Spleen (tissue), 11 donors: ENCODE data around the gene FAM114A1. TPM values are rescaled to one million over a fixed set of nuclear protein-coding genes. Genes with fewer than 3 reads are reported as not detected.
A peak's percentile ranks its signal among the peaks of the same experiment; 100 is the strongest.

Source experiments
- DNase-seq: peaks from one replicate; pipeline ENCODE4 v3.0.0-alpha.2; 2020
- H3K27ac ChIP-seq, 8 donors: fragments of 200-600 bp; sonication (generic) in 7 of 8; 1 replicate in 4 of 8; 2 replicates in 4 of 8; pipeline versions ENCODE4 v1.5.0 to v1.8.0; 2016 to 2021; ENCODE audit warnings: inconsistent platforms in 4 of 8, mild to moderate bottlenecking in 4 of 8, moderate library complexity in 1 of 8
- H3K27me3 ChIP-seq, 7 donors: fragments of 200-600 bp; sonication (generic) in 6 of 7; replicated peaks in 1 of 7; 1 replicate in 4 of 7; 2 replicates in 3 of 7; pipeline versions ENCODE4 v1.5.0 to v1.8.0; 2016 to 2021; ENCODE audit warnings: inconsistent platforms in 3 of 7, mild to moderate bottlenecking in 1 of 7
- H3K36me3 ChIP-seq, 6 donors: fragments of 200-600 bp; sonication (generic) in 5 of 6; 1 replicate in 4 of 6; 2 replicates in 2 of 6; pipeline versions ENCODE4 v1.5.0 to v1.8.0; 2016 to 2021; ENCODE audit warnings: inconsistent platforms in 2 of 6
- H3K4me1 ChIP-seq, 6 donors: fragments of 200-600 bp; sonication (generic) in 5 of 6; 1 replicate in 3 of 6; 2 replicates in 3 of 6; pipeline versions ENCODE4 v1.5.0 to v1.8.0; 2016 to 2021; ENCODE audit warnings: inconsistent platforms in 3 of 6
- H3K4me3 ChIP-seq, 8 donors: fragments of 200-600 bp; sonication (generic) in 7 of 8; 1 replicate in 4 of 8; 2 replicates in 4 of 8; pipeline versions ENCODE4 v1.5.0 to v1.8.0; 2016 to 2021; ENCODE audit warnings: inconsistent platforms in 4 of 8, mild to moderate bottlenecking in 4 of 8, moderate library complexity in 2 of 8
- H3K9me3 ChIP-seq, 8 donors: fragments of 200-600 bp; sonication (generic) in 7 of 8; 1 replicate in 4 of 8; 2 replicates in 4 of 8; pipeline versions ENCODE4 v1.5.0 to v1.8.0; 2016 to 2021; ENCODE audit warnings: inconsistent platforms in 4 of 8
- POLR2A ChIP-seq, 3 donors: fragments of 450-650 bp; IDR thresholded peaks; one replicate each; pipeline ENCODE4 v1.5.1; 2017; ENCODE audit warnings: antibody characterized with exemption in 3 of 3, mild to moderate bottlenecking in 1 of 3
- POLR2AphosphoS5 ChIP-seq, 3 donors: sonication (generic); formaldehyde crosslinking; IDR thresholded peaks; one replicate each; pipeline ENCODE4 v1.5.1; 2017; ENCODE audit warnings: antibody characterized with exemption in 3 of 3
- WGBS, 5 donors: extraction: QIAGEN DNeasy Blood & Tissue Kit in 3 of 5; methylation state at CpG; one replicate each; pipeline versions ENCODE4 v1.1.5 to v1.1.7; 2013 to 2018; 5-methylcytosine and 5-hydroxymethylcytosine counted together
- intact Hi-C: fragments of 100-400 bp; cut with DNase I; formaldehyde crosslinking; loops from one replicate; pipeline ENCODE4 v1.15.0; 2023; ENCODE audit warnings: low total_unique reads
- polyA plus RNA-seq, 3 donors: library from polyadenylated mRNA; stranded (reverse); fragments of 200-250 nt; gene quantifications; one replicate each; pipeline ENCODE4 v1.2.1, GENCODE V29; 2013
- total RNA-seq, 7 donors: library from RNA; depleted of rRNA in 3 of 7; stranded (reverse); fragments of >200 nt in 3 of 7; fragmentation: NEBNext Ultra II Directional in 4 of 7; extraction: Animal tissue kit (Norgen Biotek cat#: 25700) in 4 of 7; gene quantifications; one replicate each; pipeline versions ENCODE4 v1.1.0 to v1.2.1, GENCODE V29; 2016 to 2021
- TF ChIP-seq, protein P1 (sequence below), 11 experiments: fragments of 200-600 bp in 7 of 11; fragments of 450-650 bp in 4 of 11; sonication (generic) in 4 of 11; IDR thresholded peaks in 8 of 11; conservative IDR thresholded peaks in 3 of 11; 1 replicate in 7 of 11; 2 replicates in 4 of 11; pipeline versions ENCODE4 v1.4.0 to v1.8.0; 2016 to 2021; ENCODE audit warnings: antibody characterized with exemption in 11 of 11, inconsistent platforms in 4 of 11, mild to moderate bottlenecking in 1 of 11
- donor health status: healthy with polysubstance abuse.
- donor health status: DM: no; HTN: no; CAD: no; lungs with moderate emphysema.
- donor health status: DM: no; HTN: no; CAD: no.
- donor health status: Bipolar disorder and iron deficiency.
- donor health status: healthy.
- donor health status: DM: no; HTN: no; CAD: no.
- donor health status: DM: yes; HTN: yes; CAD: no.

FAM114A1 gene
- total and polyA plus RNA-seq, 10 donors, result 3.9 to 50.2 (median 24.1) TPM

DNA sequence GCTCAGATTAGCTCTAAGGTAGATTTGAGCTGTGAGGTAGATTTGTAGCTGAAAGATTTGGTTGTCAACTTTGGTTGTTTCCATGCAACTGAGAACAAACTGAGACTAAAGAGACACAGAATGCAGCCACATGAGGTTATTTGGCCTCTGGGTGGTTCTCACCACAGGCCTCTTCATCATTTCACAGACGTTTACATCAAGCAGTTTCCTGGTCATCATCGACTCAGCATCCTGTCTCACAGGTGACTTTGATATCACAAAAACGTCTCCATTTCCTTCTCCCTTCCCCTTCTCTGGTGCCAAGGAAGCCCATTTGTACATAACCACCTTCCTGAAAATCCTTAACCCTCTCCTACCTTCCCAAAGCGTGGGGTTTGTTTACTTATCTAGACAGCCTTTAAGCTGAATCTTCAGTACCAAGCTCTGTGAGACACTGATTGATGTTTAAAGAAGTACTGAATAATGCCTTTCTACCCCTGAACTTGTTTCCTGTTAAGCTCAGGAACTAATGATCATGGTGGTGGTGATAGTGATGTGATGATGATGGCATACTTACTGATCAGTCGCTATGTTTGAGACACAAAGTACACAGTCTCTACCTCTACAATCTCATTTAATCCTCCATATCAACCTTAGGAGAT is 81.9 kb downstream of the FAM114A1 start:
- no peak for DNase-seq
- H3K9me3 ChIP-seq, result no peaks in the 10 kb centered on the region
- peak overlapping the region in 1 of 8 donors; percentile 4 for H3K27ac ChIP-seq
- H3K27me3 ChIP-seq, result no peaks in the 10 kb centered on the region
- peaks cover 0 to 6% (median 0%) of the 10 kb centered on the region in 6 donors for H3K4me1 ChIP-seq
- H3K4me3 ChIP-seq, result no peak overlapping the region
- H3K36me3 ChIP-seq, result peaks cover 0 to 10% (median 0%) of the 10 kb centered on the region in 6 donors
- intact Hi-C loops, result no loop called here
- TF ChIP-seq, protein P1, sequence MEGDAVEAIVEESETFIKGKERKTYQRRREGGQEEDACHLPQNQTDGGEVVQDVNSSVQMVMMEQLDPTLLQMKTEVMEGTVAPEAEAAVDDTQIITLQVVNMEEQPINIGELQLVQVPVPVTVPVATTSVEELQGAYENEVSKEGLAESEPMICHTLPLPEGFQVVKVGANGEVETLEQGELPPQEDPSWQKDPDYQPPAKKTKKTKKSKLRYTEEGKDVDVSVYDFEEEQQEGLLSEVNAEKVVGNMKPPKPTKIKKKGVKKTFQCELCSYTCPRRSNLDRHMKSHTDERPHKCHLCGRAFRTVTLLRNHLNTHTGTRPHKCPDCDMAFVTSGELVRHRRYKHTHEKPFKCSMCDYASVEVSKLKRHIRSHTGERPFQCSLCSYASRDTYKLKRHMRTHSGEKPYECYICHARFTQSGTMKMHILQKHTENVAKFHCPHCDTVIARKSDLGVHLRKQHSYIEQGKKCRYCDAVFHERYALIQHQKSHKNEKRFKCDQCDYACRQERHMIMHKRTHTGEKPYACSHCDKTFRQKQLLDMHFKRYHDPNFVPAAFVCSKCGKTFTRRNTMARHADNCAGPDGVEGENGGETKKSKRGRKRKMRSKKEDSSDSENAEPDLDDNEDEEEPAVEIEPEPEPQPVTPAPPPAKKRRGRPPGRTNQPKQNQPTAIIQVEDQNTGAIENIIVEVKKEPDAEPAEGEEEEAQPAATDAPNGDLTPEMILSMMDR (IDR thresholded peaks at IDR 0.05 in 8 of 11, conservative IDR thresholded peaks at IDR 0.05 in 3 of 11), result no peak
- no peak for TF ChIP-seq POLR2A (IDR thresholded peaks at IDR 0.05)
- no peak for TF ChIP-seq POLR2AphosphoS5 (IDR thresholded peaks at IDR 0.05)
- WGBS, 5 donors, result 36 to 41% (median 38%) methylated on average over 5 of the region's 5 CpGs

DNA sequence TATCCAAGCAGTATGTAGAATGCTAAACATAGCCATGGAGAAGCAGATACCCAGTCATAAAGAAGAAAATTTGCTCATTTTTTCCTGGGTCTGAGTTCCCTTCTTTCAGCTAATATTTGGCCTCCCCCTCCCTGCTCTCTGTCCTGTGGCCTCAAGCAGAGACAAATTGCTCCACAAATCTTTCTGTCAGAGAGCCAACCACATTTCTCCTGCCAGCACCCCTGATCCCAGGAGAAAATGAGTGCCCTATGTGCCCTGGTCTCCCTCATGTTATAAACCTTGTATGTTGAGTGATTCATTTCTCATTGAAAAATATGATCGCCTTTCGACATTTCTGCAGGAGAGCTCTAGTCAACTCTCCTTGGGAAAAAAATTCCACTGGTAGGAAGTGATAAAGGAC is 82.6 kb downstream of the FAM114A1 start:
- Histone ChIP-seq H3K4me3 (no peak overlapping the region), H3K27ac (no peak overlapping the region), H3K9me3 (no peaks in the 10 kb centered on the region), H3K4me1 (peaks cover 0 to 6% (median 0%) of the 10 kb centered on the region in 6 donors), H3K36me3 (peaks cover 0 to 4% (median 0%) of the 10 kb centered on the region in 6 donors), H3K27me3 (no peaks in the 10 kb centered on the region)
- WGBS, 5 donors, result 94 to 98% (median 95%) methylated on average over 2 of the region's 2 CpGs
- intact Hi-C loops, result no loop called here
- no peak for TF ChIP-seq POLR2A (IDR thresholded peaks at IDR 0.05)
- no peak for TF ChIP-seq POLR2AphosphoS5 (IDR thresholded peaks at IDR 0.05)
- TF ChIP-seq, protein P1 (IDR thresholded peaks at IDR 0.05 in 8 of 11, conservative IDR thresholded peaks at IDR 0.05 in 3 of 11), result no peak
- no peak for DNase-seq

DNA sequence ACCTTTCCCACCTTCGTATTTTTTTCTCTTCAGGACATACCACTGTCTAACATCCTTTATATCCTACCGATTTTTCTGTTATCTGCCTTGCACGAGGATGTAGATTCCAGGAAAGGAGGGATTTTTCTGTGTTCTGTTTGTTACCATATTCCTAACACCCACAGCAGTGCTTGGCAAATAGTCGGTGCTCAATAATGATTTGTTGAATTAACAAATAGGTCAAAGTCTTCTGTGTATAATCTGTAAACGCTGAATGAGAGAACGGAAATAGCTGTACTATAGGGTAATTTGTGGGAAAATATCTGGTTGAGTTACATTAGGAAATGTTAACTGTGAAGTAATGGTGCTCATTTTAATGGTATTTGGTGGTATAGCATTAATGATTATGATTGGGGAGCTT is 83.1 kb downstream of the FAM114A1 start:
- Histone ChIP-seq H3K9me3 (no peaks in the 10 kb centered on the region), H3K4me1 (peaks cover 0 to 6% (median 0%) of the 10 kb centered on the region in 6 donors), H3K36me3 (no peaks in the 10 kb centered on the region), H3K27ac (no peak overlapping the region), H3K27me3 (no peaks in the 10 kb centered on the region), H3K4me3 (no peak overlapping the region)
- WGBS, 5 donors, result 73 to 82% (median 77%) methylated on average over 6 of the region's 6 CpGs
- DNase-seq, result no peak
- intact Hi-C loops, result no loop called here
- TF ChIP-seq POLR2A (IDR thresholded peaks at IDR 0.05), result no peak
- TF ChIP-seq POLR2AphosphoS5 (IDR thresholded peaks at IDR 0.05), result no peak
- TF ChIP-seq, protein P1 (IDR thresholded peaks at IDR 0.05 in 8 of 11, conservative IDR thresholded peaks at IDR 0.05 in 3 of 11), result no peak

DNA sequence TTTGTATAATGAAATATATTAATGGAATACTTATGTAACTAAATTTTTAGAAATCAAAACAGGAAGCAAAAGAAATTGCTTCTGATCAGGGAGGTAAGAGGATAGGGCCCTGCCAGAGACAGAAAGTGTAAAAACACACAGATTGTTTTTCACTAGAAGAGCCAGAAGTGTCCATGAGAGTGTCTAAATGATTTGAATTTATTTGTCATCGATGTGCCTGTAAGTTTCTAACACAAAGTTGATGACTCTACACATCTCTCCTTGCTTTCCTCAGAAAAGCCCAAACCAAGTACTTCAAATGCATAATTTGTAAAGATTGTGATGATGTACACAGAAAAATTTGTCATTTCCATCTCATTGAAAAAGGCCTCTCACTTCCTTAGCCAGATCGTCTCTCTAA is 84.0 kb downstream of the FAM114A1 start:
- Histone ChIP-seq H3K27me3 (no peaks in the 10 kb centered on the region), H3K4me3 (no peak overlapping the region), H3K4me1 (peaks cover 0 to 6% (median 0%) of the 10 kb centered on the region in 6 donors), H3K36me3 (no peaks in the 10 kb centered on the region), H3K9me3 (no peaks in the 10 kb centered on the region), H3K27ac (no peak overlapping the region)
- DNase-seq, result no peak
- intact Hi-C loops, result no loop called here
- TF ChIP-seq POLR2AphosphoS5 (IDR thresholded peaks at IDR 0.05), result no peak
- TF ChIP-seq POLR2A (IDR thresholded peaks at IDR 0.05), result no peak
- TF ChIP-seq, protein P1 (IDR thresholded peaks at IDR 0.05 in 8 of 11, conservative IDR thresholded peaks at IDR 0.05 in 3 of 11), result no peak
- 50 to 78% (median 76%) methylated on average over 2 of the region's 2 CpGs for WGBS, 5 donors
